SH-SY5Y (cell line): ENCODE measurements around the gene WDR13.

Experiments used
- GATA2 ChIP-seq: IDR thresholded peaks from 2 replicates; pipeline ENCODE4 v1.6.1; 2011; ENCODE audit warnings: mild to moderate bottlenecking, low read depth, low read length
- GATA3 ChIP-seq: IDR thresholded peaks from 2 replicates; pipeline ENCODE4 v1.6.1; 2011; ENCODE audit warnings: low read depth, mild to moderate bottlenecking, low read length, moderate library complexity

DNA sequence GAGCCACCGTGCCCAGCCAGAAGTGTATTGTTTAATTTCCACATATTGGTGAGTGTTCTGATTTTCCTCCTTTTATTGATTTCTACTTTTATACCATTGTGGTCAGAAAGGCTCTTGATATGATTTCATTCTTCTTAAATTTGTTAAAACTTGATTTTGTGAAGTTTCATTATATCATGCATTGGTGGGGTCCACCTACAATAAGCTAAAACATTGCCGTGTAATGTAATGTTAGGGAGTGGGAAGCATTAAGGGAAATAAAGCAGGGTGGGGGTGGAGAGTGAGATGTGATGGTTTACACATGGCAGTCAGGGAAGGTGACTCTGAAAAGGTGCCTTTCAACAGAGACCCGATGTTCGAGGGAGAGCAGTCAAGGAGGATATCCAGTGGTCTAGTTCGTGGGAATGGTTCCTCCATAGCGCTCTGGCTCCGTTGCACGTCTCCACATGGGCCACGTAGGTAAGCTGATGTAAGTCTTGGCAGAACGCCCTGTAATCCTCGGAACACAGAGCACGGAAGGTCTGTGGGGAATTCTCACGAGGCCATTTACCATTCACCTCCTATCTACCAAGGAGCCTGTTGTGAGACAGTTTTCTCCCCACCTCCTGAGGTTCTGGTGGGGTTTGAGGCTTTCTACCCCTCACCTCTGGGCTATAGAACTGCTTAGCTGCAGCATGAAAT, 7.7 kb upstream of the WDR13 start:
- TF ChIP-seq GATA2: no peak
- no peak for TF ChIP-seq GATA3
